HepG2 (cell line): ENCODE data around the gene NPFFR1. TPM values are rescaled to one million over a fixed set of nuclear protein-coding genes. Genes with fewer than 3 reads are reported as not detected.

Source experiments
- ATAC-seq: fragments of 200-7000 bp; cut with Tn5 transposase; 3 replicates; pipeline ENCODE4 v1.9.1; 2020; ENCODE audit warnings: mild to moderate bottlenecking, moderate library complexity
- BruUV-seq: library from RNA; stranded (reverse); fragments of 400-500 nt; replicated peaks from 2 replicates; lab custom pipeline; 2021; lab: Mats Ljungman, UMichigan
- CTCF ChIA-PET: fragments of 300-600 bp; formaldehyde crosslinking; extraction: SDS; loops from one replicate; lab custom pipeline; 2021; ENCODE audit warnings: low total read pairs, inconsistent platforms, low intra/inter-chr PET ratio; lab: Yijun Ruan, JAX
- POLR2A ChIA-PET: fragments of 350-600 bp; sonication (Branson Sonifier 250); formaldehyde crosslinking; loops from one replicate; lab custom pipeline; 2020; ENCODE audit warnings: antibody characterized with exemption, inconsistent platforms; lab: Yijun Ruan, JAX
- DNase-seq: peaks from one replicate; pipeline ENCODE4 v3.0.0-alpha.2; 2015; ENCODE audit warnings: low spot score
- FAIRE-seq: peaks from 3 replicates; lab custom pipeline; 2011; peaks lifted over from hg19 to GRCh38; lab: Jason Lieb, UNC
- H2AFZ ChIP-seq: one replicate; pipeline ENCODE4 v1.6.1; 2011; ENCODE audit warnings: low read length, inconsistent platforms
- H3K27ac ChIP-seq: fragments of 300-600 bp; 3 replicates; pipeline ENCODE4 v1.8.0; 2011; ENCODE audit warnings: mixed run types, mild to moderate bottlenecking, mixed read lengths, low read length, inconsistent platforms; ENCODE audit not compliant: insufficient read depth; ENCODE audit errors: extremely low read length
- H3K27me3 ChIP-seq, 2 experiments: fragments of 200-600 bp in 1 of 2; 2 replicates in 1 of 2; 3 replicates in 1 of 2; pipeline versions ENCODE4 v1.6.0 to v1.8.0; 2011; ENCODE audit warnings: low read length in 2 of 2, mild to moderate bottlenecking in 2 of 2, moderate library complexity in 2 of 2, inconsistent platforms in 1 of 2; ENCODE audit not compliant: insufficient read depth in 2 of 2, control insufficient read depth in 1 of 2
- H3K36me3 ChIP-seq, 2 experiments: fragments of 200-600 bp in 1 of 2; replicated peaks in 1 of 2; 2 replicates in 1 of 2; 3 replicates in 1 of 2; pipeline versions ENCODE4 v1.5.1 to v1.8.0; 2011; ENCODE audit warnings: low read length in 2 of 2, inconsistent platforms in 1 of 2; ENCODE audit not compliant: insufficient read depth in 2 of 2, control insufficient read depth in 1 of 2
- H3K4me1 ChIP-seq: 2 replicates; pipeline ENCODE4 v1.5.1; 2012; ENCODE audit warnings: low read length, inconsistent platforms; ENCODE audit not compliant: insufficient read depth
- H3K4me2 ChIP-seq: 2 replicates; pipeline ENCODE4 v1.6.0; 2011; ENCODE audit warnings: low read depth, low read length, inconsistent platforms
- H3K4me3 ChIP-seq, 3 experiments: fragments of 200-600 bp in 1 of 3; sonication (generic), shearing (Covaris generic) in 1 of 3; replicated peaks in 1 of 3; 2 replicates each; pipeline ENCODE4 v1.5.1; 2011 to 2016; ENCODE audit warnings: low read length in 3 of 3, inconsistent platforms in 2 of 3, low read depth in 2 of 3, mild to moderate bottlenecking in 2 of 3, control low read depth in 1 of 3, mixed read lengths in 1 of 3; ENCODE audit not compliant: insufficient read depth in 1 of 3
- H3K79me2 ChIP-seq: one replicate; pipeline ENCODE4 v1.6.1; 2011; ENCODE audit warnings: low read length, inconsistent platforms; ENCODE audit not compliant: insufficient read depth
- H3K9ac ChIP-seq: 2 replicates; pipeline ENCODE4 v1.6.0; 2011; ENCODE audit warnings: mild to moderate bottlenecking, low read depth, low read length, inconsistent platforms; ENCODE audit not compliant: insufficient read depth
- H3K9me3 ChIP-seq: 2 replicates; pipeline ENCODE4 v1.5.1; 2012; ENCODE audit warnings: mild to moderate bottlenecking, low read length
- H4K20me1 ChIP-seq: 2 replicates; pipeline ENCODE4 v1.6.0; 2011; ENCODE audit warnings: inconsistent platforms, mild to moderate bottlenecking, low read length, moderate library complexity; ENCODE audit not compliant: insufficient read depth
- CREB1 ChIP-seq, 2 experiments: fragments of 450-650 bp in 1 of 2; IDR thresholded peaks; 2 replicates each; pipeline ENCODE4 v1.6.1; 2016 to 2017; ENCODE audit warnings: control low read depth in 1 of 2, mild to moderate bottlenecking in 1 of 2, missing compliant biosample characterization in 1 of 2, missing genetic modification characterization in 1 of 2
- STAG1 ChIP-seq: sonication (generic); formaldehyde crosslinking; IDR thresholded peaks from 2 replicates; pipeline ENCODE4 v1.4.0; 2020; ENCODE audit warnings: missing genetic modification reagents
- ZFP90 ChIP-seq: sonication (generic); formaldehyde crosslinking; IDR thresholded peaks from 2 replicates; pipeline ENCODE4 v1.8.0; 2022; ENCODE audit warnings: missing genetic modification reagents, mild to moderate bottlenecking, inconsistent platforms, borderline replicate concordance
- ZNF329 ChIP-seq: sonication (generic); formaldehyde crosslinking; IDR thresholded peaks from 2 replicates; pipeline ENCODE4 v1.9.0; 2021; ENCODE audit warnings: low read depth, mild to moderate bottlenecking, missing genetic modification reagents
- WGBS: methylation state at CpG from one replicate; pipeline ENCODE4 v1.1.6; 2017; ENCODE audit warnings: low lambda C conversion rate; 5-methylcytosine and 5-hydroxymethylcytosine counted together
- in situ Hi-C: cut with HindIII; loops from 2 replicates; pipeline ENCODE4 v1.10.0; 2017; ENCODE audit warnings: low pct_unique_long_range_greater_than_20kb; ENCODE audit not compliant: extremely low pct_ligation_motif_present
- intact Hi-C: fragments of 100-400 bp; cut with micrococcal nuclease; formaldehyde crosslinking; loops from one replicate; pipeline ENCODE4 v1.10.0; 2022; ENCODE audit not compliant: unreplicated experiment
- polyA plus RNA-seq, 8 experiments: library from polyadenylated mRNA; depleted of rRNA in 3 of 8; stranded (reverse) in 7 of 8; unstranded in 1 of 8; fragments of >200 nt; fragmentation: Illumina TruSeq in 4 of 8; extraction: Trizol in 4 of 8; gene quantifications; 2 replicates each; pipeline versions ENCODE4 v1.2.1 to v1.2.3, GENCODE V29; 2011 to 2016; ENCODE audit warnings: low read depth in 4 of 8, missing spikeins in 1 of 8, mixed read lengths in 1 of 8; ENCODE audit not compliant: insufficient read depth in 1 of 8
- total RNA-seq, 5 experiments: library from RNA; depleted of rRNA; stranded (reverse); fragments of >200 nt; fragmentation: Illumina TruSeq; extraction: Trizol; gene quantifications; 2 replicates each; pipeline ENCODE4 v1.2.3, GENCODE V29; 2016; ENCODE audit warnings: low read depth in 1 of 5
- TF ChIP-seq, protein P1 (sequence below): sonication (generic); formaldehyde crosslinking; IDR thresholded peaks from 2 replicates; pipeline ENCODE4 v1.5.0; 2020; ENCODE audit warnings: mild to moderate bottlenecking, missing genetic modification reagents, moderate library complexity
- TF ChIP-seq, protein P2 (sequence below): IDR thresholded peaks from 2 replicates; pipeline ENCODE4 v1.6.1; 2016

The NPFFR1 gene
- total and polyA plus RNA-seq, 2 of the 13 experiments (the other 11 are each of a cell fraction or from before 2014, with no cell fraction given) = under 0.01 TPM; not detected in 1

DNA sequence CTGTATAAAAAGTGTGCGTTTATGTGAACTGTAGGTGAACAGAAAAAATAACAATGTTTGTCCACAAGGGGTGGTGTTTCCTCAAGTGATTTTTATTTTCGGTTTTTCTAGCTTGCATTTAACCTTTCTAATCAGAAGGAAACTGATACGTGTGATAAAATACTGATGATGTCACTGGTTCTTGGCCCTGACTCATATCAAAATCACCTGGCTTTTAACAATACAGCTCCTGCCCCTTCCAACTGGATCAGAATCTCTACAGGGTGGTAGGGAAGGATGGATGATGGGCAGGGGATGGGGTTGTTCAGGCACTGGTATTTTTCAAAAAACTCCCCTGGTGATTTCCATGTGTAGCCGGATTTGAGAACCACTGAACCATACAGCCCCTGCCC, 10.9 kb downstream of the NPFFR1 start:
- no peak overlapping the region for H3K9ac ChIP-seq
- H3K4me2 ChIP-seq = peak overlapping the region; percentile 37
- H2AFZ ChIP-seq = no peak overlapping the region
- in situ Hi-C loops = loop anchor here (5.0 kb wide), 1 partner anchor 84 kb away; no protein-coding TSS in a partner anchor
- BruUV-seq = no TSS peak
- peaks cover 7% of the 10 kb centered on the region for H3K4me1 ChIP-seq
- CTCF ChIA-PET = no interaction called here
- no peaks in the 10 kb centered on the region for H3K36me3 ChIP-seq
- WGBS = 0% methylated on average over 4 of the region's 4 CpGs
- no peaks in the 10 kb centered on the region for H4K20me1 ChIP-seq
- peaks cover 0 to 18% of the 10 kb centered on the region in 2 experiments; a peak in 1 of 5 replicates for H3K27me3 ChIP-seq
- no peak overlapping the region for H3K27ac ChIP-seq
- H3K79me2 ChIP-seq = no peaks in the 10 kb centered on the region
- POLR2A ChIA-PET = interaction anchor here (1.2 kb wide), 1 partner anchor 92 kb away, joined by 3 read pairs; no protein-coding TSS in a partner anchor
- H3K9me3 ChIP-seq = no peaks in the 10 kb centered on the region
- no peak overlapping the region for H3K4me3 ChIP-seq
- no peak for DNase-seq
- intact Hi-C loops = loop anchor here (2.0 kb wide), 1 partner anchor 76 kb away; no protein-coding TSS in a partner anchor
- ATAC-seq = peak; percentile 70
- no peak for FAIRE-seq
- TF ChIP-seq, protein P1, sequence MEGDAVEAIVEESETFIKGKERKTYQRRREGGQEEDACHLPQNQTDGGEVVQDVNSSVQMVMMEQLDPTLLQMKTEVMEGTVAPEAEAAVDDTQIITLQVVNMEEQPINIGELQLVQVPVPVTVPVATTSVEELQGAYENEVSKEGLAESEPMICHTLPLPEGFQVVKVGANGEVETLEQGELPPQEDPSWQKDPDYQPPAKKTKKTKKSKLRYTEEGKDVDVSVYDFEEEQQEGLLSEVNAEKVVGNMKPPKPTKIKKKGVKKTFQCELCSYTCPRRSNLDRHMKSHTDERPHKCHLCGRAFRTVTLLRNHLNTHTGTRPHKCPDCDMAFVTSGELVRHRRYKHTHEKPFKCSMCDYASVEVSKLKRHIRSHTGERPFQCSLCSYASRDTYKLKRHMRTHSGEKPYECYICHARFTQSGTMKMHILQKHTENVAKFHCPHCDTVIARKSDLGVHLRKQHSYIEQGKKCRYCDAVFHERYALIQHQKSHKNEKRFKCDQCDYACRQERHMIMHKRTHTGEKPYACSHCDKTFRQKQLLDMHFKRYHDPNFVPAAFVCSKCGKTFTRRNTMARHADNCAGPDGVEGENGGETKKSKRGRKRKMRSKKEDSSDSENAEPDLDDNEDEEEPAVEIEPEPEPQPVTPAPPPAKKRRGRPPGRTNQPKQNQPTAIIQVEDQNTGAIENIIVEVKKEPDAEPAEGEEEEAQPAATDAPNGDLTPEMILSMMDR (CRISPR knock-in tag) = peak; percentile 25; the same call in 1 of the 2 replicates
- TF ChIP-seq ZFP90 (CRISPR knock-in tag) (no peak), CREB1 (IDR thresholded peaks at IDR 0.05) (peak; percentile 54; the same call in 1 of the 2 replicates), CREB1 (CRISPR knock-in tag; IDR thresholded peaks at IDR 0.05) (no peak), STAG1 (peak; percentile 38), ZNF329 (CRISPR knock-in tag) (no peak)
- TF ChIP-seq, protein P2, sequence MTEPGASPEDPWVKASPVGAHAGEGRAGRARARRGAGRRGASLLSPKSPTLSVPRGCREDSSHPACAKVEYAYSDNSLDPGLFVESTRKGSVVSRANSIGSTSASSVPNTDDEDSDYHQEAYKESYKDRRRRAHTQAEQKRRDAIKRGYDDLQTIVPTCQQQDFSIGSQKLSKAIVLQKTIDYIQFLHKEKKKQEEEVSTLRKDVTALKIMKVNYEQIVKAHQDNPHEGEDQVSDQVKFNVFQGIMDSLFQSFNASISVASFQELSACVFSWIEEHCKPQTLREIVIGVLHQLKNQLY (CRISPR knock-in tag) = no peak
